Adrenal gland (tissue), 12 donors: ENCODE measurements around the gene RNF130. TPM values are rescaled to one million over a fixed set of nuclear protein-coding genes. Genes with fewer than 3 reads are reported as not detected.
A peak's percentile ranks its signal among the peaks of the same experiment; 100 is the strongest.

Experiments used
- DNase-seq, 7 donors: peaks; one replicate each; pipeline ENCODE4 v3.0.0-alpha.2; 2019 to 2020
- H3K27ac ChIP-seq, 5 donors: fragments of 200-600 bp; sonication (generic) in 4 of 5; 1 replicate in 3 of 5; 2 replicates in 2 of 5; pipeline versions ENCODE4 v1.5.1 to v1.8.0; 2016 to 2020; ENCODE audit warnings: mild to moderate bottlenecking in 1 of 5
- H3K27me3 ChIP-seq: fragments of 200-600 bp; 2 replicates; pipeline ENCODE4 v1.8.0; 2021
- H3K36me3 ChIP-seq, 2 donors: fragments of 200-600 bp; replicated peaks in 1 of 2; 1 replicate in 1 of 2; 2 replicates in 1 of 2; pipeline versions ENCODE4 v1.5.1 to v1.8.0; 2018 to 2022
- H3K4me1 ChIP-seq, 2 donors: fragments of 200-600 bp; replicated peaks in 1 of 2; 1 replicate in 1 of 2; 2 replicates in 1 of 2; pipeline versions ENCODE4 v1.5.1 to v1.8.0; 2018 to 2021
- H3K4me3 ChIP-seq, 4 donors: fragments of 200-600 bp; sonication (generic) in 3 of 4; one replicate each; pipeline ENCODE4 v1.5.1; 2016 to 2018
- H3K9me3 ChIP-seq, 3 donors: fragments of 200-600 bp; sonication (generic) in 1 of 3; replicated peaks in 1 of 3; 1 replicate in 2 of 3; 2 replicates in 1 of 3; pipeline versions ENCODE4 v1.5.1 to v1.8.0; 2016 to 2021
- CTCF ChIP-seq, 6 experiments: fragments of 450-650 bp in 4 of 6; fragments of 200-600 bp in 2 of 6; sonication (generic) in 1 of 6; IDR thresholded peaks; 1 replicate in 5 of 6; 2 replicates in 1 of 6; pipeline versions ENCODE4 v1.5.1 to v1.8.0; 2016 to 2021; ENCODE audit warnings: antibody characterized with exemption in 6 of 6, mild to moderate bottlenecking in 2 of 6, moderate library complexity in 1 of 6
- POLR2A ChIP-seq, 2 donors: fragments of 450-650 bp; IDR thresholded peaks; one replicate each; pipeline ENCODE4 v1.6.1; 2017; ENCODE audit warnings: antibody characterized with exemption in 2 of 2, mild to moderate bottlenecking in 2 of 2, moderate library complexity in 1 of 2
- WGBS, 4 donors: extraction: QIAGEN DNeasy Blood & Tissue Kit in 2 of 4; methylation state at CpG; one replicate each; pipeline versions ENCODE4 v1.1.5 to v1.1.7; 2013 to 2017; 5-methylcytosine and 5-hydroxymethylcytosine counted together
- intact Hi-C, 2 donors: fragments of 100-400 bp; cut with DNase I; formaldehyde crosslinking; loops; one replicate each; pipeline versions ENCODE4 v1.14.1 to v1.15.0; 2022 to 2023
- polyA plus RNA-seq, 3 donors: library from polyadenylated mRNA; stranded (reverse); fragments of 200-250 nt in 2 of 3; fragments of 350-450 nt in 1 of 3; fragmentation: Illumina TruSeq in 1 of 3; extraction: RNeasy Lipid Tissue Mini Kit (QIAGEN cat#74804) in 1 of 3; gene quantifications; one replicate each; pipeline ENCODE4 v1.2.3, GENCODE V29; 2013 to 2014
- total RNA-seq, 9 donors: library from RNA; depleted of rRNA in 4 of 9; stranded (reverse); fragments of >200 nt in 4 of 9; fragments of 120-200 nt in 1 of 9; fragmentation: NEBNext Ultra II Directional in 1 of 9; extraction: Animal tissue kit (Norgen Biotek cat#: 25700) in 1 of 9; gene quantifications; one replicate each; pipeline versions ENCODE4 v1.1.0 to v1.2.4, GENCODE V29; 2013 to 2023
- donor health status: healthy with polysubstance abuse.
- donor health status: Bipolar disorder and iron deficiency.
- donor health status: DM: yes; HTN: yes; CAD: no.
- donor health status: DM: no; HTN: no; CAD: no.
- donor health status: DM: no; HTN: no; CAD: no.
- donor health status: DM: yes; HTN: yes; CAD: no.

RNF130 gene
- total and polyA plus RNA-seq, 12 donors, result 36.8 to 138 (median 75.1) TPM

- no peak overlapping the region for H3K4me3 ChIP-seq
- WGBS, 4 donors, result 84 to 92% (median 88%) methylated on average over 11 of the region's 11 CpGs
- no peak for TF ChIP-seq POLR2A (IDR thresholded peaks at IDR 0.05)
- no peak for TF ChIP-seq CTCF (IDR thresholded peaks at IDR 0.05)
- no peak for DNase-seq
- peaks cover 8 to 9% of the 10 kb centered on the region in 2 donors for H3K4me1 ChIP-seq
- H3K36me3 ChIP-seq, result no peaks in the 10 kb centered on the region
- no peaks in the 10 kb centered on the region for H3K27me3 ChIP-seq
- no peak overlapping the region for H3K27ac ChIP-seq
- no peaks in the 10 kb centered on the region for H3K9me3 ChIP-seq
- intact Hi-C loops, result loop anchor here in 1 of 2 donors (10.0 kb wide), 1 partner anchor 182 kb away; the partner anchor contains the start of gene TBC1D9B
These were observed 15.3 kb upstream of the RNF130 start for GRCh38 chr5:180086816-180087399.

- no peaks in the 10 kb centered on the region for H3K36me3 ChIP-seq
- no peak overlapping the region for H3K4me3 ChIP-seq
- no peak for TF ChIP-seq CTCF (IDR thresholded peaks at IDR 0.05)
- TF ChIP-seq POLR2A (IDR thresholded peaks at IDR 0.05), result no peak
- H3K27ac ChIP-seq, result no peak overlapping the region
- intact Hi-C loops, result loop anchor here in 1 of 2 donors (10.0 kb wide), 1 partner anchor 181 kb away; the partner anchor contains the start of gene TBC1D9B
- 63 to 66% (median 65%) methylated on average over 7 of the region's 7 CpGs for WGBS, 4 donors
- H3K27me3 ChIP-seq, result no peaks in the 10 kb centered on the region
- no peak for DNase-seq
- H3K9me3 ChIP-seq, result no peaks in the 10 kb centered on the region
- peaks cover 6 to 8% of the 10 kb centered on the region in 2 donors for H3K4me1 ChIP-seq
These were observed 14.3 kb upstream of the RNF130 start for GRCh38 chr5:180085837-180086236.

GRCh38 chr5:180084638-180085561 is 13.3 kb upstream of the RNF130 start:
- TF ChIP-seq POLR2A (IDR thresholded peaks at IDR 0.05), result no peak
- TF ChIP-seq CTCF (IDR thresholded peaks at IDR 0.05), result no peak
- intact Hi-C loops, result loop anchor here in 1 of 2 donors (10.0 kb wide), 1 partner anchor 180 kb away; the partner anchor contains the start of gene TBC1D9B
- Histone ChIP-seq H3K4me1 (peaks cover 4 to 8% of the 10 kb centered on the region in 2 donors), H3K27ac (no peak overlapping the region), H3K4me3 (no peak overlapping the region), H3K27me3 (no peaks in the 10 kb centered on the region), H3K36me3 (no peaks in the 10 kb centered on the region), H3K9me3 (no peaks in the 10 kb centered on the region)
- WGBS, 4 donors, result 22 to 30% (median 26%) methylated on average over 10 to 13 of the region's 13 CpGs
- peak in 4 of 7 donors; percentile 46 to 53 (median 50) for DNase-seq

GRCh38 chr5:180083529-180084060 is 12.0 kb upstream of the RNF130 start:
- intact Hi-C loops, result loop anchor here in 1 of 2 donors (10.0 kb wide), 1 partner anchor 179 kb away; the partner anchor contains the start of gene TBC1D9B
- Histone ChIP-seq H3K4me3 (no peak overlapping the region), H3K36me3 (no peaks in the 10 kb centered on the region), H3K27me3 (no peaks in the 10 kb centered on the region), H3K9me3 (no peaks in the 10 kb centered on the region), H3K27ac (no peak overlapping the region), H3K4me1 (peaks cover 4 to 8% of the 10 kb centered on the region in 2 donors)
- WGBS, 4 donors, result 91 to 93% (median 92%) methylated on average over 10 of the region's 10 CpGs
- no peak for TF ChIP-seq CTCF (IDR thresholded peaks at IDR 0.05)
- no peak for TF ChIP-seq POLR2A (IDR thresholded peaks at IDR 0.05)
- DNase-seq, result peak in 1 of 7 donors; percentile 30
